ENCODE data around the gene EFCAB11. TPM values are rescaled to one million over a fixed set of nuclear protein-coding genes. Genes with fewer than 3 reads are reported as not detected.

The EFCAB11 gene
- polyA plus RNA-seq, 1 donor (not counting 4 experiments of a cell fraction or from before 2014, with no cell fraction given) = 12.9 TPM

GRCh38 chr14:89811954-89812575, 142.5 kb downstream of the EFCAB11 start:
- no peaks in the 10 kb centered on the region for H3K36me3 ChIP-seq (ENCODE audit: control insufficient read depth in 2 of 2, extremely low read depth in 1 of 2, insufficient read depth in 2 of 2, low read length in 2 of 2)
- TF ChIP-seq EZH2 (IDR thresholded peaks at IDR 0.05; ENCODE audit: low read length) (no peak), CTCF (optimal IDR thresholded peaks at IDR 0.05 in 1 of 3, IDR thresholded peaks at IDR 0.05 in 1 of 3, conservative IDR thresholded peaks at IDR 0.05 in 1 of 3; ENCODE audit: extremely low read depth in 1 of 3, insufficient read depth in 2 of 3, low read length in 3 of 3) (no peak)
- H3K4me3 ChIP-seq (ENCODE audit: control insufficient read depth in 2 of 3, extremely low read depth in 1 of 3, insufficient read depth in 2 of 3, low read depth in 1 of 3, low read length in 3 of 3) = no peak overlapping the region
- no peaks in the 10 kb centered on the region for H3K27me3 ChIP-seq (ENCODE audit: control insufficient read depth, extremely low read depth, insufficient read depth, low read length)
- no peaks in the 10 kb centered on the region for H3K4me1 ChIP-seq (ENCODE audit: control insufficient read depth, extremely low read depth, insufficient read depth, low read length)
- no peaks in the 10 kb centered on the region for H3K9me3 ChIP-seq (ENCODE audit: control insufficient read depth, low read depth, low read length)
- dilution Hi-C loops (cut with MboI; ENCODE audit: extremely low pct_ligation_motif_present, low sequenced_read_pairs) = no loop called here
- no peak overlapping the region for H2AFZ ChIP-seq (ENCODE audit: control insufficient read depth, low read length)
- no peaks in the 10 kb centered on the region for H4K20me1 ChIP-seq (ENCODE audit: control insufficient read depth, extremely low read depth, insufficient read depth, low read length)
- no peak overlapping the region for H3K4me2 ChIP-seq (ENCODE audit: control insufficient read depth, extremely low read depth, insufficient read depth, low read depth, low read length)
- FAIRE-seq (no peak), DNase-seq (ENCODE audit: low read depth, low spot score) (no peak)
- H3K27ac ChIP-seq (ENCODE audit: control insufficient read depth, insufficient read depth, low read length) = no peak overlapping the region
- H3K9me1 ChIP-seq (ENCODE audit: control insufficient read depth, extremely low read depth, insufficient read depth, low read length) = no peaks in the 10 kb centered on the region
- no peak overlapping the region for H3K9ac ChIP-seq (ENCODE audit: control insufficient read depth, extremely low read depth, insufficient read depth, low read length)
- no peaks in the 10 kb centered on the region for H3K79me2 ChIP-seq (ENCODE audit: control insufficient read depth, insufficient read depth, low read length)

- H3K9ac ChIP-seq (ENCODE audit: control insufficient read depth, extremely low read depth, insufficient read depth, low read length) = no peak overlapping the region
- H4K20me1 ChIP-seq (ENCODE audit: control insufficient read depth, extremely low read depth, insufficient read depth, low read length) = no peaks in the 10 kb centered on the region
- no peak overlapping the region for H3K4me2 ChIP-seq (ENCODE audit: control insufficient read depth, extremely low read depth, insufficient read depth, low read depth, low read length)
- DNase-seq (ENCODE audit: low read depth, low spot score) (no peak), FAIRE-seq (no peak)
- H3K79me2 ChIP-seq (ENCODE audit: control insufficient read depth, insufficient read depth, low read length) = no peaks in the 10 kb centered on the region
- dilution Hi-C loops (cut with MboI; ENCODE audit: extremely low pct_ligation_motif_present, low sequenced_read_pairs) = no loop called here
- H2AFZ ChIP-seq (ENCODE audit: control insufficient read depth, low read length) = no peak overlapping the region
- no peak overlapping the region for H3K27ac ChIP-seq (ENCODE audit: control insufficient read depth, insufficient read depth, low read length)
- no peaks in the 10 kb centered on the region for H3K36me3 ChIP-seq (ENCODE audit: control insufficient read depth in 2 of 2, extremely low read depth in 1 of 2, insufficient read depth in 2 of 2, low read length in 2 of 2)
- no peaks in the 10 kb centered on the region for H3K9me1 ChIP-seq (ENCODE audit: control insufficient read depth, extremely low read depth, insufficient read depth, low read length)
- peaks cover 3% of the 10 kb centered on the region for H3K4me1 ChIP-seq (ENCODE audit: control insufficient read depth, extremely low read depth, insufficient read depth, low read length)
- H3K4me3 ChIP-seq (ENCODE audit: control insufficient read depth in 2 of 3, extremely low read depth in 1 of 3, insufficient read depth in 2 of 3, low read depth in 1 of 3, low read length in 3 of 3) = no peak overlapping the region
- H3K27me3 ChIP-seq (ENCODE audit: control insufficient read depth, extremely low read depth, insufficient read depth, low read length) = no peaks in the 10 kb centered on the region
- H3K9me3 ChIP-seq (ENCODE audit: control insufficient read depth, low read depth, low read length) = no peaks in the 10 kb centered on the region
- TF ChIP-seq EZH2 (IDR thresholded peaks at IDR 0.05; ENCODE audit: low read length) = no peak
- TF ChIP-seq CTCF (optimal IDR thresholded peaks at IDR 0.05 in 1 of 3, IDR thresholded peaks at IDR 0.05 in 1 of 3, conservative IDR thresholded peaks at IDR 0.05 in 1 of 3; ENCODE audit: extremely low read depth in 1 of 3, insufficient read depth in 2 of 3, low read length in 3 of 3) = no peak
These were observed 144.4 kb downstream of the EFCAB11 start for GRCh38 chr14:89810101-89810500.
